OCI-LY7 (cell line): ENCODE measurements around the gene LDAH. TPM values are rescaled to one million over a fixed set of nuclear protein-coding genes. Genes with fewer than 3 reads are reported as not detected.

Experiments
- BruUV-seq: library from RNA; stranded (reverse); fragments of 400-500 nt; replicated peaks from 2 replicates; lab custom pipeline; 2021; lab: Mats Ljungman, UMichigan
- CTCF ChIA-PET: fragments of 300-600 bp; sonication (Branson Sonifier 250); formaldehyde crosslinking; loops from one replicate; lab custom pipeline; 2022; ENCODE audit warnings: antibody characterized with exemption; ENCODE audit not compliant: unreplicated experiment; lab: Charles Lee
- POLR2A ChIA-PET: fragments of 300-600 bp; sonication (Branson Sonifier 250); formaldehyde crosslinking; loops from one replicate; lab custom pipeline; 2022; ENCODE audit warnings: antibody characterized with exemption; lab: Charles Lee
- DNase-seq: peaks from one replicate; pipeline ENCODE4 v3.0.0-alpha.2; 2015; ENCODE audit warnings: low spot score
- H2AFZ ChIP-seq: fragments of 200-600 bp; sonication (generic), shearing (Covaris generic); 2 replicates; pipeline ENCODE4 v1.6.1; 2014; ENCODE audit warnings: mild to moderate bottlenecking, antibody characterized with exemption, low read length, moderate library complexity
- H3K27ac ChIP-seq: fragments of 200-600 bp; sonication (generic); 2 replicates; pipeline ENCODE4 v1.5.1; 2014; ENCODE audit warnings: mixed run types, low read depth, mild to moderate bottlenecking, moderate library complexity, low read length, inconsistent platforms; ENCODE audit not compliant: poor library complexity, severe bottlenecking
- H3K36me3 ChIP-seq: fragments of 200-600 bp; sonication (generic); 2 replicates; pipeline ENCODE4 v1.6.1; 2014; ENCODE audit warnings: mild to moderate bottlenecking, antibody characterized with exemption, low read length, moderate library complexity, mixed read lengths; ENCODE audit not compliant: insufficient read depth
- H3K4me1 ChIP-seq: fragments of 200-600 bp; sonication (generic); 2 replicates; pipeline ENCODE4 v1.5.1; 2014; ENCODE audit warnings: mild to moderate bottlenecking, low read length; ENCODE audit not compliant: insufficient read depth, poor library complexity, severe bottlenecking
- H3K4me2 ChIP-seq: fragments of 200-600 bp; sonication (generic); 2 replicates; pipeline ENCODE4 v1.6.1; 2014; ENCODE audit warnings: mild to moderate bottlenecking, low read length
- H3K4me3 ChIP-seq: fragments of 200-600 bp; sonication (generic); 2 replicates; pipeline ENCODE4 v1.5.1; 2014; ENCODE audit warnings: mild to moderate bottlenecking, low read depth, low read length; ENCODE audit not compliant: poor library complexity, severe bottlenecking
- H3K79me2 ChIP-seq: fragments of 200-600 bp; sonication (generic); 2 replicates; pipeline ENCODE4 v1.6.1; 2016; ENCODE audit warnings: low read depth, mild to moderate bottlenecking, low read length, moderate library complexity, mixed read lengths; ENCODE audit not compliant: insufficient read depth
- H3K9me2 ChIP-seq: fragments of 200-600 bp; sonication (generic); 2 replicates; pipeline ENCODE4 v1.6.1; 2016; ENCODE audit warnings: mild to moderate bottlenecking, low read length, mixed read lengths; ENCODE audit not compliant: insufficient read depth
- H3K9me3 ChIP-seq: fragments of 200-600 bp; sonication (generic); 2 replicates; pipeline ENCODE4 v1.6.1; 2014; ENCODE audit warnings: mild to moderate bottlenecking, mixed run types, low read length, mixed read lengths
- H4K20me1 ChIP-seq: fragments of 200-600 bp; sonication (generic); 2 replicates; pipeline ENCODE4 v1.6.1; 2014; ENCODE audit warnings: mild to moderate bottlenecking, antibody characterized with exemption, low read length, moderate library complexity, mixed read lengths; ENCODE audit not compliant: insufficient read depth
- EZH2phosphoT487 ChIP-seq: fragments of 200-600 bp; sonication (generic); IDR thresholded peaks from 2 replicates; pipeline ENCODE4 v1.6.1; 2018; ENCODE audit warnings: low read depth, borderline replicate concordance, mild to moderate bottlenecking, mixed run types, antibody characterized with exemption, low read length, moderate library complexity, mixed read lengths
- intact Hi-C: fragments of 100-400 bp; cut with micrococcal nuclease; formaldehyde crosslinking; loops from one replicate; pipeline ENCODE4 v1.10.0; 2022; ENCODE audit not compliant: unreplicated experiment
- total RNA-seq, 2 experiments: library from RNA; depleted of rRNA in 1 of 2; stranded (reverse); fragments of >200 nt in 1 of 2; shearing (Covaris generic) in 1 of 2; gene quantifications; 2 replicates each; pipeline ENCODE4 v1.2.3, GENCODE V29; 2014 to 2022
- TF ChIP-seq, protein P1 (sequence below): fragments of 200-600 bp; sonication (generic); conservative IDR thresholded peaks from 2 replicates; pipeline ENCODE4 v1.5.1; 2014; ENCODE audit warnings: mild to moderate bottlenecking, antibody characterized with exemption, low read length, moderate library complexity, mixed read lengths

LDAH gene
- total RNA-seq, 2 experiments from 2014 or later = 21.7 to 38.1 TPM

DNA sequence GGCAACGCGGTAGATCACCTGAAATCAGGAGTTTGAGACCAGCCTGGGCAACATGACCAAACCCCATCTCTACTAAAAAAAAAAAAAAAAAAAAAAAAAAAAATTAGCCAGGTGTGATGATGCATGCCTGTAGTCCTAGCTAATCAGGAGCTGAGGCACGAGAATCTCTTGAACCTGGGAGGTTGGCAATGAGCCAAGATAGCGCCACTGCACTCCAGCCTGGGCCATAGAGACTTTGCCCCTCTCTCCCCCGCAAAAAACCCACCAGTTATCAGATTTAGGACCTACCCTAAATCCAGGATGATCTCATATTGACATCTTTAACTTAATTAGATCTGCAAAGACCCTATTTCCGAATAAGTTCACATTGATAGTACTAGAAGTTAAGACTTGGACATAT is 29.2 kb upstream of the LDAH start:
- DNase-seq = no peak
- no peak overlapping the region for H3K27ac ChIP-seq
- no peaks in the 10 kb centered on the region for H4K20me1 ChIP-seq
- ChIA-PET CTCF (no interaction called here), POLR2A (interaction anchor here (0.7 kb wide), 1 partner anchor 51 kb away, joined by 3 read pairs; no protein-coding TSS in a partner anchor)
- no peaks in the 10 kb centered on the region for H3K79me2 ChIP-seq
- no TSS peak for BruUV-seq
- no peak for TF ChIP-seq EZH2phosphoT487
- TF ChIP-seq, protein P1, sequence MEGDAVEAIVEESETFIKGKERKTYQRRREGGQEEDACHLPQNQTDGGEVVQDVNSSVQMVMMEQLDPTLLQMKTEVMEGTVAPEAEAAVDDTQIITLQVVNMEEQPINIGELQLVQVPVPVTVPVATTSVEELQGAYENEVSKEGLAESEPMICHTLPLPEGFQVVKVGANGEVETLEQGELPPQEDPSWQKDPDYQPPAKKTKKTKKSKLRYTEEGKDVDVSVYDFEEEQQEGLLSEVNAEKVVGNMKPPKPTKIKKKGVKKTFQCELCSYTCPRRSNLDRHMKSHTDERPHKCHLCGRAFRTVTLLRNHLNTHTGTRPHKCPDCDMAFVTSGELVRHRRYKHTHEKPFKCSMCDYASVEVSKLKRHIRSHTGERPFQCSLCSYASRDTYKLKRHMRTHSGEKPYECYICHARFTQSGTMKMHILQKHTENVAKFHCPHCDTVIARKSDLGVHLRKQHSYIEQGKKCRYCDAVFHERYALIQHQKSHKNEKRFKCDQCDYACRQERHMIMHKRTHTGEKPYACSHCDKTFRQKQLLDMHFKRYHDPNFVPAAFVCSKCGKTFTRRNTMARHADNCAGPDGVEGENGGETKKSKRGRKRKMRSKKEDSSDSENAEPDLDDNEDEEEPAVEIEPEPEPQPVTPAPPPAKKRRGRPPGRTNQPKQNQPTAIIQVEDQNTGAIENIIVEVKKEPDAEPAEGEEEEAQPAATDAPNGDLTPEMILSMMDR = no peak
- no peak overlapping the region for H2AFZ ChIP-seq
- no peaks in the 10 kb centered on the region for H3K9me3 ChIP-seq
- H3K9me2 ChIP-seq = no peaks in the 10 kb centered on the region
- no peak overlapping the region for H3K4me2 ChIP-seq
- no peaks in the 10 kb centered on the region for H3K36me3 ChIP-seq
- intact Hi-C loops = no loop called here
- no peaks in the 10 kb centered on the region for H3K4me1 ChIP-seq
- H3K4me3 ChIP-seq = no peak overlapping the region

DNA sequence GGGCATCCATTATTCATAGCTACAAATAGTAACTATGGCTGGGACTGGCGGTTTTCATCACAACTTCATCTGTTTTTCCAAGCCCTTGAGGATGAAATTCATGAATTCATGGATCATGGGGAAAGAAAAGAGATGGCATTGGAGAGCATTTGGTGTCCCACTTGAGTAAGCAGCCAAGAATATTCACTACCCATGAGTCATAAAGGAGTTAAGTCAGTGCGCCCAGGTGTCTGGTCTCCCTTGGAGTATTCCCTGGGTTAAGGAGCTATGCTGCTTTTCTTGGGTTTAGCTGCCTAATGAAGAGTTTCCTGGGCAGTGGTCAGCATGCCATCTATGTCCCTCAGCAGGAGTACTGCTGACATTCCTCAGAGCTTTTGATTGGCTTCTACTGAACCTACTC is 21.3 kb upstream of the LDAH start:
- Histone ChIP-seq H3K4me1 (no peaks in the 10 kb centered on the region), H3K79me2 (no peaks in the 10 kb centered on the region), H4K20me1 (no peaks in the 10 kb centered on the region), H3K4me3 (no peak overlapping the region), H3K9me3 (no peaks in the 10 kb centered on the region), H2AFZ (no peak overlapping the region), H3K36me3 (no peaks in the 10 kb centered on the region), H3K9me2 (no peaks in the 10 kb centered on the region), H3K4me2 (no peak overlapping the region), H3K27ac (no peak overlapping the region)
- ChIA-PET POLR2A (interaction anchor here (0.6 kb wide), 1 partner anchor 18 kb away, joined by 3 read pairs; no protein-coding TSS in a partner anchor), CTCF (no interaction called here)
- no TSS peak for BruUV-seq
- TF ChIP-seq EZH2phosphoT487 = no peak
- TF ChIP-seq, protein P1 = no peak
- intact Hi-C loops = loop anchor here (5.0 kb wide), 1 partner anchor 108 kb away; no protein-coding TSS in a partner anchor
- no peak for DNase-seq

DNA sequence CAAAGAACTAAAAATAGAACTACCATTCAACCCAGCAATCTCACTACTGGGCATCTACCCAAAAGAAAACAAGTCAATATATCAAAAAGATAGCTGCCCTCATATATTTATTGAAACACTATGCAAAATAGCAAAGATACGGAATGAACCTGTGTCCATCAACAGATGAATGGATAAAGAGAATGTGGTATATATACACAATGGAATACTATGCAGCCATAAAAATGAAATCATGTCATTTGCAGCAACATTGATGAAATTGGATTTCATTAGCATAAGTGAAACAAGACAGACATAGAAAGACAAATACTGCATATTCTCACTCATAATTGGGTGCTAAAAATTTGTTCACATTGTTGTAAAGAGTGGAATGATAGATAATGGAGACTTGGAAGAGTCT is 16.2 kb upstream of the LDAH start:
- ChIA-PET CTCF (no interaction called here), POLR2A (interaction anchor here (1.3 kb wide), 1 partner anchor 13 kb away, joined by 4 read pairs; no protein-coding TSS in a partner anchor)
- no peak overlapping the region for H3K4me2 ChIP-seq
- no peaks in the 10 kb centered on the region for H3K9me3 ChIP-seq
- DNase-seq = no peak
- H2AFZ ChIP-seq = no peak overlapping the region
- no TSS peak for BruUV-seq
- no peaks in the 10 kb centered on the region for H3K9me2 ChIP-seq
- intact Hi-C loops = no loop called here
- H3K4me3 ChIP-seq = no peak overlapping the region
- no peaks in the 10 kb centered on the region for H3K36me3 ChIP-seq
- H3K79me2 ChIP-seq = no peaks in the 10 kb centered on the region
- TF ChIP-seq, protein P1 = no peak
- TF ChIP-seq EZH2phosphoT487 = no peak
- no peak overlapping the region for H3K27ac ChIP-seq
- no peaks in the 10 kb centered on the region for H4K20me1 ChIP-seq
- H3K4me1 ChIP-seq = no peaks in the 10 kb centered on the region
